ENCODE results near the gene TMEM191C.
"Not testable (repeated sequence)": the region's sequence is repeated elsewhere in the genome, so short reads cannot be mapped to it uniquely, and the experiment has no call there.

TMEM191C gene

GRCh38 chr22:21446128-21446826 is 20.9 kb upstream of the TMEM191C start:
- no peak for DNase-seq (ENCODE audit: low spot score)

- no peak for DNase-seq (ENCODE audit: low spot score)
Observed at GRCh38 chr22:21446827-21447690, 20.1 kb upstream of the TMEM191C start.

GRCh38 chr22:21447694-21448402 is 19.3 kb upstream of the TMEM191C start:
- no peak for DNase-seq (ENCODE audit: low spot score)

- no peak for DNase-seq (ENCODE audit: low spot score)
Observed at GRCh38 chr22:21448627-21449416, 18.4 kb upstream of the TMEM191C start.

GRCh38 chr22:21449531-21450319 is 17.5 kb upstream of the TMEM191C start:
- no peak for DNase-seq (ENCODE audit: low spot score)

- no peak for DNase-seq (ENCODE audit: low spot score)
Observed at GRCh38 chr22:21450320-21450831, 16.8 kb upstream of the TMEM191C start.

- no peak for DNase-seq (ENCODE audit: low spot score)
Observed at GRCh38 chr22:21450858-21451353, 16.3 kb upstream of the TMEM191C start.

- DNase-seq (ENCODE audit: low spot score) = no peak
Observed at GRCh38 chr22:21451545-21452520, 15.4 kb upstream of the TMEM191C start.

- DNase-seq (ENCODE audit: low spot score) = not testable (repeated sequence)
Observed at GRCh38 chr22:21452666-21453065, 14.5 kb upstream of the TMEM191C start.

GRCh38 chr22:21454998-21455333 is 12.2 kb upstream of the TMEM191C start:
- DNase-seq (ENCODE audit: low spot score) = not testable (repeated sequence)

GRCh38 chr22:21455334-21456089 is 11.7 kb upstream of the TMEM191C start:
- DNase-seq (ENCODE audit: low spot score) = no peak

- DNase-seq (ENCODE audit: low spot score) = no peak
Observed at GRCh38 chr22:21457023-21457787, 10.0 kb upstream of the TMEM191C start.

- DNase-seq (ENCODE audit: low spot score) = not testable (repeated sequence)
Observed at GRCh38 chr22:21462672-21463071, 4.5 kb upstream of the TMEM191C start.

GRCh38 chr22:21468194-21469096 is 1.3 kb downstream of the TMEM191C start:
- DNase-seq (ENCODE audit: low spot score) = peak; percentile 92

GRCh38 chr22:21469097-21469994 is 2.2 kb downstream of the TMEM191C start:
- not testable (repeated sequence) for DNase-seq (ENCODE audit: low spot score)

GRCh38 chr22:21472984-21473383 is 5.8 kb downstream of the TMEM191C start:
- not testable (repeated sequence) for DNase-seq (ENCODE audit: low spot score)

Data from kidney tubule cell (primary cell).